Loucy (cell line): ENCODE data around the gene SMTNL2.

Source experiments
- CTCF ChIP-seq: fragments of 200-600 bp; sonication (generic); conservative IDR thresholded peaks from 2 replicates; pipeline ENCODE4 v1.5.1; 2014; ENCODE audit warnings: mild to moderate bottlenecking, antibody characterized with exemption, low read length
- EZH2phosphoT487 ChIP-seq: fragments of 200-600 bp; IDR thresholded peaks from 2 replicates; pipeline ENCODE4 v1.6.1; 2018; ENCODE audit warnings: antibody characterized with exemption, mild to moderate bottlenecking, moderate library complexity, borderline replicate concordance

GRCh38 chr17:4554441-4554996 lies 29.8 kb upstream of the SMTNL2 start:
- TF ChIP-seq CTCF (no peak), EZH2phosphoT487 (no peak)
